ENCODE results near the gene SPOCK3.

Gene SPOCK3

GRCh38 chr4:167176723-167177367 lies 57.4 kb downstream of the SPOCK3 start:
- no peak for DNase-seq (ENCODE audit: low spot score)

- DNase-seq (ENCODE audit: low spot score), result no peak
Observed at GRCh38 chr4:167171928-167172327, 62.4 kb downstream of the SPOCK3 start.

GRCh38 chr4:167168611-167169010 lies 65.7 kb downstream of the SPOCK3 start:
- no peak for DNase-seq (ENCODE audit: low spot score)

- no peak for DNase-seq (ENCODE audit: low spot score)
Observed at GRCh38 chr4:167150587-167150986, 83.7 kb downstream of the SPOCK3 start.

GRCh38 chr4:167144605-167145004 lies 89.7 kb downstream of the SPOCK3 start:
- no peak for DNase-seq (ENCODE audit: low spot score)

GRCh38 chr4:167143018-167143417 lies 91.3 kb downstream of the SPOCK3 start:
- DNase-seq (ENCODE audit: low spot score), result no peak

- no peak for DNase-seq (ENCODE audit: low spot score)
Observed at GRCh38 chr4:167136270-167136669, 98.0 kb downstream of the SPOCK3 start.

- no peak for DNase-seq (ENCODE audit: low spot score)
Observed at GRCh38 chr4:167129146-167129545, 105.1 kb downstream of the SPOCK3 start.

GRCh38 chr4:167119392-167119791 lies 114.9 kb downstream of the SPOCK3 start:
- DNase-seq (ENCODE audit: low spot score), result no peak

- DNase-seq (ENCODE audit: low spot score), result no peak
Observed at GRCh38 chr4:167117273-167117672, 117.0 kb downstream of the SPOCK3 start.

GRCh38 chr4:167114416-167114971 lies 119.8 kb downstream of the SPOCK3 start:
- DNase-seq (ENCODE audit: low spot score), result peak; percentile 80

GRCh38 chr4:167111622-167112021 lies 122.7 kb downstream of the SPOCK3 start:
- peak; percentile 90 for DNase-seq (ENCODE audit: low spot score)

- DNase-seq (ENCODE audit: low spot score), result no peak
Observed at GRCh38 chr4:167111092-167111491, 123.2 kb downstream of the SPOCK3 start.

GRCh38 chr4:167109859-167110258 lies 124.4 kb downstream of the SPOCK3 start:
- no peak for DNase-seq (ENCODE audit: low spot score)

- DNase-seq (ENCODE audit: low spot score), result no peak
Observed at GRCh38 chr4:167105857-167106256, 128.4 kb downstream of the SPOCK3 start.

- DNase-seq (ENCODE audit: low spot score), result no peak
Observed at GRCh38 chr4:167102475-167102874, 131.8 kb downstream of the SPOCK3 start.

GRCh38 chr4:167101035-167101434 lies 133.3 kb downstream of the SPOCK3 start:
- DNase-seq (ENCODE audit: low spot score), result no peak

GRCh38 chr4:167100120-167100519 lies 134.2 kb downstream of the SPOCK3 start:
- DNase-seq (ENCODE audit: low spot score), result peak; percentile 74

- DNase-seq (ENCODE audit: low spot score), result no peak
Observed at GRCh38 chr4:167088115-167088514, 146.2 kb downstream of the SPOCK3 start.

GRCh38 chr4:167084321-167084720 lies 150.0 kb downstream of the SPOCK3 start:
- no peak for DNase-seq (ENCODE audit: low spot score)

- DNase-seq (ENCODE audit: low spot score), result no peak
Observed at GRCh38 chr4:167079762-167080161, 154.5 kb downstream of the SPOCK3 start.

- no peak for DNase-seq (ENCODE audit: low spot score)
Observed at GRCh38 chr4:167052631-167053091, 181.6 kb downstream of the SPOCK3 start.

- no peak for DNase-seq (ENCODE audit: low spot score)
Observed at GRCh38 chr4:167049257-167049656, 185.0 kb downstream of the SPOCK3 start.

GRCh38 chr4:167041524-167041923 lies 192.8 kb downstream of the SPOCK3 start:
- DNase-seq (ENCODE audit: low spot score), result no peak

Measured in kidney tubule cell (primary cell).